HEK293 (cell line): ENCODE results near the gene SLC24A5.

ENCODE experiments used
- CTCF ChIA-PET: fragments of 350-600 bp; formaldehyde crosslinking; extraction: SDS; loops from one replicate; lab custom pipeline; 2021; ENCODE audit warnings: antibody characterized with exemption; lab: Yijun Ruan, JAX
- POLR2A ChIA-PET: fragments of 300-600 bp; formaldehyde crosslinking; extraction: SDS; loops from one replicate; lab custom pipeline; 2020; ENCODE audit warnings: antibody characterized with exemption, inconsistent platforms; lab: Yijun Ruan, JAX
- H3K27ac ChIP-seq: fragments of 200-500 bp; sonication (Bioruptor generic); 2 replicates; pipeline ENCODE4 v1.5.1; 2014; ENCODE audit warnings: low read depth, low read length, control low read depth, inconsistent platforms; ENCODE audit errors: extremely low read depth
- H3K36me3 ChIP-seq, 2 experiments: fragments of 200-500 bp in 1 of 2; sonication (Bioruptor generic) in 1 of 2; 1 replicate in 1 of 2; 2 replicates in 1 of 2; pipeline ENCODE4 v1.5.1; 2014 to 2017; ENCODE audit warnings: inconsistent platforms in 2 of 2, low read length in 2 of 2; ENCODE audit not compliant: control insufficient read depth in 2 of 2, insufficient read depth in 1 of 2
- H3K4me1 ChIP-seq: fragments of 200-500 bp; sonication (Bioruptor generic); 2 replicates; pipeline ENCODE4 v1.5.1; 2014; ENCODE audit warnings: mild to moderate bottlenecking, low read length, inconsistent platforms; ENCODE audit not compliant: control insufficient read depth, insufficient read depth
- H3K4me3 ChIP-seq: 2 replicates; pipeline ENCODE4 v1.5.1; 2011; ENCODE audit warnings: low read depth, mild to moderate bottlenecking, control low read depth, low read length, moderate library complexity
- H3K9me3 ChIP-seq: fragments of 200-500 bp; sonication (Bioruptor generic); 2 replicates; pipeline ENCODE4 v1.5.1; 2014; ENCODE audit warnings: low read depth, low read length, inconsistent platforms; ENCODE audit not compliant: control insufficient read depth, insufficient read depth
- GLI2 ChIP-seq: fragments of 450-650 bp; formaldehyde crosslinking; IDR thresholded peaks from 2 replicates; pipeline ENCODE4; 2017; ENCODE audit warnings: missing biosample characterization, missing genetic modification characterization, low read depth, borderline replicate concordance
- KLF1 ChIP-seq: fragments of 450-650 bp; formaldehyde crosslinking; IDR thresholded peaks from 2 replicates; pipeline ENCODE4 v1.5.1; 2016; ENCODE audit warnings: missing biosample characterization, missing genetic modification characterization
- MYNN ChIP-seq: fragments of 450-650 bp; formaldehyde crosslinking; IDR thresholded peaks from 2 replicates; pipeline ENCODE4 v1.5.1; 2016; ENCODE audit warnings: missing biosample characterization, missing genetic modification characterization, borderline replicate concordance
- REPIN1 ChIP-seq: fragments of 450-650 bp; formaldehyde crosslinking; IDR thresholded peaks from 2 replicates; pipeline ENCODE4 v1.5.1; 2017; ENCODE audit warnings: missing biosample characterization, missing genetic modification characterization, low read depth
- SALL2 ChIP-seq: fragments of 450-650 bp; formaldehyde crosslinking; IDR thresholded peaks from 2 replicates; pipeline ENCODE4 v1.5.0; 2017; ENCODE audit warnings: missing biosample characterization, mild to moderate bottlenecking, missing genetic modification characterization, borderline replicate concordance
- ZBTB11 ChIP-seq: fragments of 450-650 bp; formaldehyde crosslinking; conservative IDR thresholded peaks from 2 replicates; pipeline ENCODE4 v1.5.1; 2016; ENCODE audit warnings: low read depth, missing biosample characterization, missing genetic modification characterization
- ZBTB7A ChIP-seq: fragments of 450-650 bp; formaldehyde crosslinking; IDR thresholded peaks from 2 replicates; pipeline ENCODE4 v1.5.1; 2016; ENCODE audit warnings: low read depth, missing biosample characterization, missing genetic modification characterization
- ZNF114 ChIP-seq: fragments of 450-650 bp; formaldehyde crosslinking; IDR thresholded peaks from 2 replicates; pipeline ENCODE4 v1.5.0; 2017; ENCODE audit warnings: missing biosample characterization, missing genetic modification characterization
- ZNF184 ChIP-seq: fragments of 450-650 bp; IDR thresholded peaks from 2 replicates; pipeline ENCODE4 v1.5.1; 2018; ENCODE audit warnings: missing biosample characterization, mild to moderate bottlenecking, missing genetic modification characterization
- ZNF366 ChIP-seq: fragments of 450-650 bp; formaldehyde crosslinking; conservative IDR thresholded peaks from 2 replicates; pipeline ENCODE4 v1.5.1; 2016; ENCODE audit warnings: missing biosample characterization, missing genetic modification characterization
- ZNF433 ChIP-seq: fragments of 450-650 bp; formaldehyde crosslinking; IDR thresholded peaks from 2 replicates; pipeline ENCODE4 v1.5.1; 2016; ENCODE audit warnings: missing biosample characterization, missing genetic modification characterization, low read depth
- ZNF830 ChIP-seq: fragments of 450-650 bp; IDR thresholded peaks from 2 replicates; pipeline ENCODE4 v1.5.0; 2018; ENCODE audit warnings: missing biosample characterization, missing genetic modification characterization, low read depth, mild to moderate bottlenecking, moderate library complexity
- TF ChIP-seq, protein P1 (sequence below): fragments of 450-650 bp; formaldehyde crosslinking; IDR thresholded peaks from 2 replicates; pipeline ENCODE4 v1.5.1; 2016; ENCODE audit warnings: missing biosample characterization, missing genetic modification characterization
- TF ChIP-seq, protein P2 (sequence below): fragments of 450-650 bp; formaldehyde crosslinking; IDR thresholded peaks from 2 replicates; pipeline ENCODE4 v1.5.1; 2016; ENCODE audit warnings: missing biosample characterization, missing genetic modification characterization
- TF ChIP-seq, protein P3 (sequence below): fragments of 450-650 bp; formaldehyde crosslinking; IDR thresholded peaks from 2 replicates; pipeline ENCODE4 v1.5.1; 2016; ENCODE audit warnings: missing biosample characterization, missing genetic modification characterization
- TF ChIP-seq, protein P4 (sequence below): fragments of 450-650 bp; formaldehyde crosslinking; IDR thresholded peaks from 2 replicates; pipeline ENCODE4 v1.5.1; 2016; ENCODE audit warnings: missing biosample characterization, missing genetic modification characterization
- TF ChIP-seq, protein P5 (sequence below): fragments of 450-650 bp; IDR thresholded peaks from 2 replicates; pipeline ENCODE4 v1.5.1; 2018; ENCODE audit warnings: missing biosample characterization, mild to moderate bottlenecking, missing genetic modification characterization
- TF ChIP-seq, protein P6 (sequence below): fragments of 450-650 bp; formaldehyde crosslinking; IDR thresholded peaks from 2 replicates; pipeline ENCODE4; 2016; ENCODE audit warnings: missing biosample characterization, missing genetic modification characterization

Gene SLC24A5

DNA sequence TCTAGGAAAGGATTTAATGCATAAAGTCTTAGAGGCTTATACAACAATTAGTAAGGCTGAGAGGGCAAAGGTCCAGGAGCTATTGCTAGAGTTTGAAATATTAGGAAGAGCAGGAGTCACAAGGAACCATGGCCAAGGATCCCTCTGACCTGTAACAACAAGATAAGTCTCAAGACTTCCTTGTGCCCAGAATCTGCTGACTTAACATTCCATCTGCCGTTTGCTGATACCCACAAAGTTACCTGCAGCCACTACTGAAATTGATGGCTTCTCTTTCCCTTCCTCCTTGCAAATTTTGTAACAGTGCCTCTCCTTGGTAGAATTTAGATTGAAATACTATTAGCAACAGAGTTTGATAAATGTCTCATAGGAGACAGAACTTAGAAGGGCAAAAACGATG is 62.0 kb downstream of the SLC24A5 start (continued):
- TF ChIP-seq, protein P1, sequence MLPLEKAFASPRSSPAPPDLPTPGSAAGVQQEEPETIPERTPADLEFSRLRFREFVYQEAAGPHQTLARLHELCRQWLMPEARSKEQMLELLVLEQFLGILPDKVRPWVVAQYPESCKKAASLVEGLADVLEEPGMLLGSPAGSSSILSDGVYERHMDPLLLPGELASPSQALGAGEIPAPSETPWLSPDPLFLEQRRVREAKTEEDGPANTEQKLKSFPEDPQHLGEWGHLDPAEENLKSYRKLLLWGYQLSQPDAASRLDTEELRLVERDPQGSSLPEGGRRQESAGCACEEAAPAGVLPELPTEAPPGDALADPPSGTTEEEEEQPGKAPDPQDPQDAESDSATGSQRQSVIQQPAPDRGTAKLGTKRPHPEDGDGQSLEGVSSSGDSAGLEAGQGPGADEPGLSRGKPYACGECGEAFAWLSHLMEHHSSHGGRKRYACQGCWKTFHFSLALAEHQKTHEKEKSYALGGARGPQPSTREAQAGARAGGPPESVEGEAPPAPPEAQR: no peak
- no peak for TF ChIP-seq ZNF366 (tag by site-specific recombination)
- TF ChIP-seq GLI2 (tag by site-specific recombination): no peak
- TF ChIP-seq REPIN1 (tag by site-specific recombination): no peak
- TF ChIP-seq, protein P2, sequence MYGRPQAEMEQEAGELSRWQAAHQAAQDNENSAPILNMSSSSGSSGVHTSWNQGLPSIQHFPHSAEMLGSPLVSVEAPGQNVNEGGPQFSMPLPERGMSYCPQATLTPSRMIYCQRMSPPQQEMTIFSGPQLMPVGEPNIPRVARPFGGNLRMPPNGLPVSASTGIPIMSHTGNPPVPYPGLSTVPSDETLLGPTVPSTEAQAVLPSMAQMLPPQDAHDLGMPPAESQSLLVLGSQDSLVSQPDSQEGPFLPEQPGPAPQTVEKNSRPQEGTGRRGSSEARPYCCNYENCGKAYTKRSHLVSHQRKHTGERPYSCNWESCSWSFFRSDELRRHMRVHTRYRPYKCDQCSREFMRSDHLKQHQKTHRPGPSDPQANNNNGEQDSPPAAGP: no peak
- no peak for TF ChIP-seq SALL2 (tag by site-specific recombination)
- TF ChIP-seq ZNF114 (tag by site-specific recombination): no peak
- TF ChIP-seq, protein P3, sequence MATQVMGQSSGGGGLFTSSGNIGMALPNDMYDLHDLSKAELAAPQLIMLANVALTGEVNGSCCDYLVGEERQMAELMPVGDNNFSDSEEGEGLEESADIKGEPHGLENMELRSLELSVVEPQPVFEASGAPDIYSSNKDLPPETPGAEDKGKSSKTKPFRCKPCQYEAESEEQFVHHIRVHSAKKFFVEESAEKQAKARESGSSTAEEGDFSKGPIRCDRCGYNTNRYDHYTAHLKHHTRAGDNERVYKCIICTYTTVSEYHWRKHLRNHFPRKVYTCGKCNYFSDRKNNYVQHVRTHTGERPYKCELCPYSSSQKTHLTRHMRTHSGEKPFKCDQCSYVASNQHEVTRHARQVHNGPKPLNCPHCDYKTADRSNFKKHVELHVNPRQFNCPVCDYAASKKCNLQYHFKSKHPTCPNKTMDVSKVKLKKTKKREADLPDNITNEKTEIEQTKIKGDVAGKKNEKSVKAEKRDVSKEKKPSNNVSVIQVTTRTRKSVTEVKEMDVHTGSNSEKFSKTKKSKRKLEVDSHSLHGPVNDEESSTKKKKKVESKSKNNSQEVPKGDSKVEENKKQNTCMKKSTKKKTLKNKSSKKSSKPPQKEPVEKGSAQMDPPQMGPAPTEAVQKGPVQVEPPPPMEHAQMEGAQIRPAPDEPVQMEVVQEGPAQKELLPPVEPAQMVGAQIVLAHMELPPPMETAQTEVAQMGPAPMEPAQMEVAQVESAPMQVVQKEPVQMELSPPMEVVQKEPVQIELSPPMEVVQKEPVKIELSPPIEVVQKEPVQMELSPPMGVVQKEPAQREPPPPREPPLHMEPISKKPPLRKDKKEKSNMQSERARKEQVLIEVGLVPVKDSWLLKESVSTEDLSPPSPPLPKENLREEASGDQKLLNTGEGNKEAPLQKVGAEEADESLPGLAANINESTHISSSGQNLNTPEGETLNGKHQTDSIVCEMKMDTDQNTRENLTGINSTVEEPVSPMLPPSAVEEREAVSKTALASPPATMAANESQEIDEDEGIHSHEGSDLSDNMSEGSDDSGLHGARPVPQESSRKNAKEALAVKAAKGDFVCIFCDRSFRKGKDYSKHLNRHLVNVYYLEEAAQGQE (tag by site-specific recombination): no peak

DNA sequence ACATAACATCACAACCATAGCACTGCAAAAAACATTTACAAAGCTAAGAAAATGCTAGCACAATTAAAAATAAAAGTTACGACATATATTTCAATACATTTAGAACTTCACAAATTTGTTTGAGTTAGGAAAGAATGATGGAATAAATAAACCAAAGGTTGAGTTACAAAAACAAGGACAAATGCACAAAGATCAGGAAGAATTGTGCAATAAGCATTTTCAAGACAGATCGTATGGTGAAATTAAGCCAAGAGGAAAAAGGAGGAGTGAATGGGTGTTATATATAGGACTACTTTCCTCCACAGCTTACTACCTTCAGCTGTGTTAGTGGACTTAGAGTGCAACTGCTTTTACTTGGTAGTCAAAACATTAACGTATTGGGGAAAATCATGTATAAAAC is 64.7 kb downstream of the SLC24A5 start:
- TF ChIP-seq, protein P4, sequence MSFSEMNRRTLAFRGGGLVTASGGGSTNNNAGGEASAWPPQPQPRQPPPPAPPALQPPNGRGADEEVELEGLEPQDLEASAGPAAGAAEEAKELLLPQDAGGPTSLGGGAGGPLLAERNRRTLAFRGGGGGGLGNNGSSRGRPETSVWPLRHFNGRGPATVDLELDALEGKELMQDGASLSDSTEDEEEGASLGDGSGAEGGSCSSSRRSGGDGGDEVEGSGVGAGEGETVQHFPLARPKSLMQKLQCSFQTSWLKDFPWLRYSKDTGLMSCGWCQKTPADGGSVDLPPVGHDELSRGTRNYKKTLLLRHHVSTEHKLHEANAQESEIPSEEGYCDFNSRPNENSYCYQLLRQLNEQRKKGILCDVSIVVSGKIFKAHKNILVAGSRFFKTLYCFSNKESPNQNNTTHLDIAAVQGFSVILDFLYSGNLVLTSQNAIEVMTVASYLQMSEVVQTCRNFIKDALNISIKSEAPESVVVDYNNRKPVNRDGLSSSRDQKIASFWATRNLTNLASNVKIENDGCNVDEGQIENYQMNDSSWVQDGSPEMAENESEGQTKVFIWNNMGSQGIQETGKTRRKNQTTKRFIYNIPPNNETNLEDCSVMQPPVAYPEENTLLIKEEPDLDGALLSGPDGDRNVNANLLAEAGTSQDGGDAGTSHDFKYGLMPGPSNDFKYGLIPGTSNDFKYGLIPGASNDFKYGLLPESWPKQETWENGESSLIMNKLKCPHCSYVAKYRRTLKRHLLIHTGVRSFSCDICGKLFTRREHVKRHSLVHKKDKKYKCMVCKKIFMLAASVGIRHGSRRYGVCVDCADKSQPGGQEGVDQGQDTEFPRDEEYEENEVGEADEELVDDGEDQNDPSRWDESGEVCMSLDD: no peak
- no peak overlapping the region for H3K27ac ChIP-seq
- CTCF ChIA-PET: no interaction called here
- no peaks in the 10 kb centered on the region for H3K36me3 ChIP-seq
- no peak overlapping the region for H3K4me3 ChIP-seq
- H3K9me3 ChIP-seq: no peaks in the 10 kb centered on the region
- POLR2A ChIA-PET: no interaction called here
- H3K4me1 ChIP-seq: no peaks in the 10 kb centered on the region

GRCh38 chr15:48186271-48186670 is 65.5 kb downstream of the SLC24A5 start:
- ChIA-PET POLR2A (no interaction called here), CTCF (no interaction called here)
- Histone ChIP-seq H3K4me3 (no peak overlapping the region), H3K27ac (no peak overlapping the region), H3K4me1 (no peaks in the 10 kb centered on the region), H3K36me3 (no peaks in the 10 kb centered on the region), H3K9me3 (no peaks in the 10 kb centered on the region)
- TF ChIP-seq ZBTB7A (tag by site-specific recombination) (no peak), MYNN (no peak), KLF1 (no peak), ZBTB11 (no peak), ZNF433 (no peak), ZNF830 (tag by site-specific recombination) (no peak), ZNF184 (no peak)
- TF ChIP-seq, protein P5, sequence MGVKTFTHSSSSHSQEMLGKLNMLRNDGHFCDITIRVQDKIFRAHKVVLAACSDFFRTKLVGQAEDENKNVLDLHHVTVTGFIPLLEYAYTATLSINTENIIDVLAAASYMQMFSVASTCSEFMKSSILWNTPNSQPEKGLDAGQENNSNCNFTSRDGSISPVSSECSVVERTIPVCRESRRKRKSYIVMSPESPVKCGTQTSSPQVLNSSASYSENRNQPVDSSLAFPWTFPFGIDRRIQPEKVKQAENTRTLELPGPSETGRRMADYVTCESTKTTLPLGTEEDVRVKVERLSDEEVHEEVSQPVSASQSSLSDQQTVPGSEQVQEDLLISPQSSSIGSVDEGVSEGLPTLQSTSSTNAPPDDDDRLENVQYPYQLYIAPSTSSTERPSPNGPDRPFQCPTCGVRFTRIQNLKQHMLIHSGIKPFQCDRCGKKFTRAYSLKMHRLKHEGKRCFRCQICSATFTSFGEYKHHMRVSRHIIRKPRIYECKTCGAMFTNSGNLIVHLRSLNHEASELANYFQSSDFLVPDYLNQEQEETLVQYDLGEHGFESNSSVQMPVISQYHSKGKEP (tag by site-specific recombination): no peak
- TF ChIP-seq, protein P6, sequence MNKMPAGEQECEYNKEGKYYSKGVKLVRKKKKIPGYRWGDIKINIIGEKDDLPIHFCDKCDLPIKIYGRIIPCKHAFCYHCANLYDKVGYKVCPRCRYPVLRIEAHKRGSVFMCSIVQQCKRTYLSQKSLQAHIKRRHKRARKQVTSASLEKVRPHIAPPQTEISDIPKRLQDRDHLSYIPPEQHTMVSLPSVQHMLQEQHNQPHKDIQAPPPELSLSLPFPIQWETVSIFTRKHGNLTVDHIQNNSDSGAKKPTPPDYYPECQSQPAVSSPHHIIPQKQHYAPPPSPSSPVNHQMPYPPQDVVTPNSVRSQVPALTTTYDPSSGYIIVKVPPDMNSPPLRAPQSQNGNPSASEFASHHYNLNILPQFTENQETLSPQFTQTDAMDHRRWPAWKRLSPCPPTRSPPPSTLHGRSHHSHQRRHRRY: no peak
